Stimulated activated CD4-positive, alpha-beta T cell treated with anti-CD3 and anti-CD28 coated beads, Interleukin-1b, Interleukin-23, amount 100 ng/mL, for 4 hours (primary cell): Measurements from ENCODE around the gene LRMDA.
"Not testable (repeated sequence)": the region's sequence is repeated elsewhere in the genome, so short reads cannot be mapped to it uniquely, and the experiment has no call there.

Experiments
- DNase-seq, 2 donors: peaks; one replicate each; pipeline ENCODE4 v3.0.0-alpha.2; 2020; ENCODE audit warnings: low read depth in 2 of 2

LRMDA gene

GRCh38 chr10:75589895-75590654 is 158.7 kb downstream of the LRMDA start:
- no peak for DNase-seq

DNA sequence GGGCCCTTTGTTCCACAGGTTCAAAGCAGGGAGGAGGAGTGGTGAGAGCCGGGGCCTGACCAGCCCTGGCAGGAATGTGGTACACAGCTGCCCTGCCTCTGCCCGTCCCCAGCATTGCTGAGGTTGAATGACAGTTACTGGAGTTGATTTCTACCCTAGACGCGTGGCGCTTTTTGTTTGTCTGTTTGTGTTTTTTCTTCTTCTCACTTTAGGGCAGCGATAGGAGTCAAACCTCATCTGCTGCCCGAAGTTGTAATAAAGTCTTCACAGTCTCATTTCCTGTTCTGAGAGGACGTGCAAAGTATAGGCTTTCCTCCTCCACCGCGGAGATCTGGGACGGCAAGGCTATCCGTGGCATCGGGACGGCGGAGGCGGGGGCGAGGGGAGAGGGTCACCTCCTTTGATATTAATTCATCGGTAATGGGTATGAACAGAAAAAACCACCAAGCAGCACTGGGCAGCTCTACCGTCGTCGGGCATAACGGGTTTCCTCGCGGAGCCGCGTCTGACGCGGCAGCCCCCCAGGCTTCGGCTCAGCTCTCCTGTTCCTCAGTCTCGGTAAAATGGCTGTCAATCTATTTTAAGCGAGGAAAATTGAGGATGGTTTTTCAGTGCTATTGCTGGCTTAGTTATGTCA is 160.8 kb downstream of the LRMDA start:
- DNase-seq: no peak

GRCh38 chr10:75592791-75593643 is 161.6 kb downstream of the LRMDA start:
- no peak for DNase-seq

- DNase-seq: no peak
These were observed 162.5 kb downstream of the LRMDA start for GRCh38 chr10:75593692-75594556.

DNA sequence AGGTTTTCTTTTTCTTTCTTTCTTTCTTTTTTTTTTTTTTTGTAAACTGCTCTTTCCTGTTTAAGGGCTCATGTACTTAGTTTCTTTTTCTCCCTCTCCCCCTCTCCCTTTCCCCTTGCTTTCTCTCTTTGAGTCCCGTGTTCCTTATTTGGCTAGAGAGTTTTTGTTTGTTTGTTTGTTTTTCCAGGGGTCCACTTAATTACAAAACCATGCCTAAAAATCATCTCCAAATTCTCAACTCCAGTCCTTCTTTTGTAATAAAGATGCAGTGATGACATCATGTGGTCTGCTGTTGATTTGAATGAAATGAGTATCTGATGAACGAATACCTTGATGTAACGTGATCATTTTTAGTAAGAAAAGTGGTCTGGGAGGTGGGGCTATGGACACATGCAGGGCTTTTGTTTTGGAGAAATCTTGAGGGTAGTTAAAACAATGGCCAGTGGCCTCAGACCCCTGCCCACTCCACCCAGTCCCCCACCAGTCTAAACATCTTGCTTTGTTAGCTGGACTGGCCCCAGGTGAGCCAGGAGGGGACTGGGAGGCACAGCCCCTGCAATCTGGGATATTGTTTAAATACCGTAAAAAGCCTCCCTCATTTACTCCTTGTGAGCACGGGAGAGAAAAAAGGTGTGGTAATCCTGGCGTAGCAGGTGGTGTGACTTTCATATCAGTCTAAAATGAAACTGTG is 165.7 kb downstream of the LRMDA start:
- no peak for DNase-seq

DNA sequence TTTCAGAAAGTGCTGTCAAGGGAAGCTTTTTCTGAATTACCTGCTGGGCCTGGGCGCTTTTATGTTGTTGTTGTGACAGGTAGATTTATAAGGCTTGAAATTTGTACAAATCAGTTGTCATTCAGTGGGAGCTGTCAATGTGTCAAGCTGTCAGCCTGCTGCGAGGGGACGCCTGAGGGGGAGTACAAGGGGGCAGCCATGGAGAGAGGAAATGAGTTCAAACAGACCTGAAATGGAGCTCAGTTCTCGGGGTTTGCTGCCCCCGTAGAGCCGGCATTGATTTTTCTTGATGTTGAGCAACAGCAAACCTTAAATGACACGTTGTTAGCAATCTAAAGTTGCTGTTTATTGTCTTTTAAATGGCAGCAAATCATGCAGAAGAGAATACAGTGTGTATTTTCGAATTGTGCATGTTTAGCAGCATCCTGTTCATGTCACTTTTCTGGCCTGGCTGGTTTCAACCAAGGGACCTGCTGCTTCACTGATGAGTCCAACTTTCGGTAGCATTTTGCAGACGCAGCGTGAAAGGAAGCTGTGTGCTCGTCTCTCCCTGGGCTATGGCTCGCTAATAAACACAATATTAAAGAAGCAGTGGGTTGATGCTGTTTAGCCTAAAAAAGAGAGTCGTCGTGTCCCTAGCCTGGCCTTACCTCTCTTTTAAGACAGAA is 166.5 kb downstream of the LRMDA start:
- no peak for DNase-seq

- no peak for DNase-seq
These were observed 167.6 kb downstream of the LRMDA start for GRCh38 chr10:75598998-75599397.

- DNase-seq: no peak
These were observed 168.6 kb downstream of the LRMDA start for GRCh38 chr10:75599875-75600648.

- no peak for DNase-seq
These were observed 169.4 kb downstream of the LRMDA start for GRCh38 chr10:75600833-75601232.

GRCh38 chr10:75602341-75602740 is 170.9 kb downstream of the LRMDA start:
- DNase-seq: no peak

DNA sequence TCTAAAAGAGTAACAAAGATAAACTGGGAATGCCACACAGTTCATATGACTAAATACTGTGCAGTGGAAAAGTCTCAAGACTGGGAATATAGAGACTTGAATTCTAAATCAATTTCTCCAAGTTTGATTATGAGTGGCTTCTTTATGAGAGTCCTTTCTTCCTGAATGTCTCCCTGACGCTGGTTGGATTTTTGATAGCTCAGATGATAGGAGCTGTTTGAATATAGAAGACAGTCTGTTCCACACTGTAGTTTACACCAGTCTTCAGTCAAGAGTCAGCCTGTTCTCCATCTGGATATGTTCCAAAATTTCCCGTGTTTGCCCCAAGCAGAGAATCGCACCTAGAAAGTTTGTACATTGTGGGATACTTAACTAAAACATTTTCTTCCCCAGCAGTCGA is 173.7 kb downstream of the LRMDA start:
- DNase-seq: no peak

DNA sequence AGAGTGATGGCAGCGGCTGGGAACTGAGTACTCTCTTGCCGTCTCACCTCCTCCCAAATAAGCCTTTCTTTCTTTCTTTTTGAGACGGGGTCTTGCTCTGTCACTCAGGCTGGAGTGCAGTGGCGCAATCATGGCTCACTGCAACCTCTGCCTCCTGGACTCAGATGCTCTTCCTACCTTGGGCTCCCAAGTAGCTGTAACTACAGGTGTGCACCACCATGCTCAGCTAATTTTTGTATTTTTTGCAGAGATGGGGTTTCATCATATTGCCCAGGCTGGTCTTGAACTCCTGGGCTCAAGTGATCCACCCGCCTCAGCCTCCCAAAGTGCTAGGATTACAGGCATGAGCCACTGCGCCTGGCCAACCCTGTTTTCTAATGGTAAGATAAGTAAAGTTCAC is 174.4 kb downstream of the LRMDA start:
- DNase-seq: not testable (repeated sequence)

GRCh38 chr10:75606203-75606779 is 174.9 kb downstream of the LRMDA start:
- no peak for DNase-seq

- DNase-seq: no peak
These were observed 176.2 kb downstream of the LRMDA start for GRCh38 chr10:75607576-75607975.

DNA sequence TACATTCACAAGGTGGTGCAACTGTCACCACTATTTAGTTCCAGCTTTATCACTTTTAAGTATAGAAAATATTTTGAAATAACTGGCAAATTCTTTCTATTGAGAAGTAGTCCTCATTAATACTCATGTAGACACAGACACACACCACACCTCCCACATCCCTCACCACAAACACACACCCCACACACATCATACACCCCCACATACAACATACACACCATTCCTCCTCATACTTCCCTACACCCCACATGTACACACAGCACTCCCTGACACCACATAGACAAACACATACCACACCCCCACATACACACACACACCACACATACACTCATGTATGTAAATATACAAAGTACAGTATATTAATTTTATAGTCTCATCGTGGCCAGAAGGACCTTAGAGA is 178.8 kb downstream of the LRMDA start:
- DNase-seq: no peak

DNA sequence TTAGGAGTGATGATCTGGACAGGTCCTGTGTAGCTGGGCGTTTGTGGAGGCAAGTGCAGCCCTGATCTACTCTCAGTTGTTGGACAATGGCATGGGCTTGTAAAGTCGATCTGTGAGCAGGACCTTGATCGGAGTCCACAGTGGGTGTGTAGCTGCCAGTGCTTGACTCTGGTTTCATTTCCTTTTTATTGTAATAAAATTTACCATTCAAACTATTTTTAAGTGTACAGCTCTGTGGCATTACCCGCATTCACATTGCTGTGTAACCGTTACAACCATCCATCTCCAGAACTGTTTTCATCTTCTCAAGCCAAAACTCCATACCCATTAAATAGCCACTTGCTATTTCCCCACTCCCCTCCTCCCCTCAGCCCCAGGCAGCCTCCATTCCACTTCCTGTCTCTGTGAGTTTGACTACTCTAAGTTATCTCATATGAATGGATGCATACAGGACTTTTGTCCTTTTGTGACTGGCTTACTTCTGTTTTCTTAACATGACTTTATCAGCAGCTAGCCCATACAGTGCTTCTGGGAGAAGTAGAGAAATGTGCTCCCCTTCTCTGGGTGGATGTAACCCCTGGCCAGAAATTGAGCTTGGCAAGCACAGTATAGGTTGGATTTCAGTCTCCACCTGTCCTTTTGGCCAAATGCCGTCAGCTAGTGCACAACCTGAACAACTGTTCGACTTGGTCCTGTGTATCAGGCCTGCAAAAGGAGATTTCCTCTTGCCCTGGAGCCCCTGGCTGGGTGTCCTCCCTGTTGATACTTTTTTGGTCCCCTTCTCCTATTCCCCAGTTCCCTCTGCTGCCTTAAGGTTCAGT is 180.0 kb downstream of the LRMDA start:
- DNase-seq: no peak

- no peak for DNase-seq
These were observed 180.6 kb downstream of the LRMDA start for GRCh38 chr10:75611993-75612372.

DNA sequence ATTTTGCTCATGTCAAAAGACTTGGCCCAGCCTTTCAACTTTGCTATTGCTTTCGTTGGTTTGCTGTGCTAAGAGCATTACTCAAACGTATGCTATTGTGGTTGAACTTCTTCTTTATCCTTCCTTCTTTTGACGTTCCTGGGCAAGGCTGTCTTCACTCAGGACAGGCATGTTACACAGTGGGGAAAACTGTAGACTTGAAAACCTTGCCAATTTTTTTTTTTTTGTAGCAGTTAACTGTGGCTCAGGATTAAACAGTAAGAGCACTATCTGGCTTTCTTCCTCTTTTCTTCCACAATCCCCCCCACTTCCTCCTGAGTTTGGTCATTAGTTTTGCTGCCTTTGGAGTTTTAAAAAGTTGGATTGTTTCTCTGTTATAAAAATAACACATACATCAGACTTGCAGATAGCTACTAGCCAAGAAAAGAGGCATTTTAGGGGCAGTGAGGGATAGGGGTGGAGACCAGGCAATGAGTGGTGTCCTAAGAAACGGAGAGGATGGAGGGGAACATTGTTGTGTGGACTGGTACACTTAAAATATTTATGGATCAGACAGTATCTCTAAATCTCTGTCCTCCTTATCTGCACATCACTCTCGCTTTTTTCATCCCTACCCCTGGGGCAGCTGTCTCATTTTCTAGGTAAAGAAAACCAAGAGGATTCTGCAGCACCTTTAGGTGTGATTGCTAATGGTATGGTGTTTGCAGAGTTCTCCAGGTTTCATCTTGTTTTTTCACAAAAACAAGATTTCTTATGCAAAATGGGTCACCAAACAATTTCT is 181.7 kb downstream of the LRMDA start:
- no peak for DNase-seq
